ENCODE results near the gene WASF3.
A peak's percentile ranks its signal among the peaks of the same experiment; 100 is the strongest.

WASF3 gene

DNA sequence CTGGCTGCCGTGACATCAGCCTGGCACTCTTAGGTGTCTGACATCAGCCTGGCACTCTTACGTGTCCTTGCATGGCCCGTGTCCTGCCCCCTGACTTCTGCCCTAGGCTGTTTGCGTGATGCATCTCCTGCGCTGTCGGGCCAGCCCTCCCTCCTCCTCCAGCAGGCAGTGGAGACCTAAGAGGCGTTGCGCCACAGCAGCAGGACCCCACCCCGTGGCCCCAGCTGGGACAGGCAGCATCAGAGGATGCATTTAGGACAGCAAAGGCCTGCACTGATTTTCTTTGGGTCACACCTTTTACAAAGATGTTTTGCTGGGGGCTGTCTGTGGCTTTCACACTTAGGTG lies 137.8 kb downstream of the WASF3 start:
- peak overlapping the region; percentile 55 for H3K4ac ChIP-seq (ENCODE audit: low read length)
- H2BK120ac ChIP-seq (ENCODE audit: low read depth, low read length), result no peak overlapping the region
- no peak overlapping the region for H2BK15ac ChIP-seq (ENCODE audit: low read length)
- no peak overlapping the region for H4K8ac ChIP-seq (ENCODE audit: low read depth, low read length)
- H4K91ac ChIP-seq (ENCODE audit: low read depth, low read length, poor library complexity), result no peak overlapping the region
- no peak for DNase-seq (ENCODE audit: low spot score)
- peaks cover 2 to 11% of the 10 kb centered on the region in 2 donors for H3K36me3 ChIP-seq (replicated peaks in 1 of 2; ENCODE audit: control insufficient read depth in 2 of 2, insufficient read depth in 2 of 2, low read length in 2 of 2)
- no peak overlapping the region for H3K27ac ChIP-seq (replicated peaks; ENCODE audit: low read length)
- H3K9me3 ChIP-seq (replicated peaks in 1 of 2; ENCODE audit: control insufficient read depth in 2 of 2, insufficient read depth in 1 of 2, low read depth in 1 of 2, low read length in 2 of 2), result peaks cover 0 to 6% of the 10 kb centered on the region in 2 donors
- peak overlapping the region; percentile 24 for H2BK12ac ChIP-seq (ENCODE audit: low read length)
- H3K9ac ChIP-seq (ENCODE audit: low read depth, low read length, poor library complexity), result peak overlapping the region; percentile 55
- H2AK5ac ChIP-seq (ENCODE audit: low read depth, low read length), result peak overlapping the region; percentile 68
- H2BK5ac ChIP-seq (ENCODE audit: low read length), result peak overlapping the region; percentile 87
- no CpG with 5 or more reads among the region's 9 CpGs for WGBS, 2 donors (ENCODE audit: extremely low coverage in 2 of 2, insufficient read length in 2 of 2, insufficient replicate concordance in 1 of 2)
- peaks cover 0 to 2% (median 2%) of the 10 kb centered on the region in 3 experiments for H3K27me3 ChIP-seq (ENCODE audit: control insufficient read depth in 3 of 3, insufficient read depth in 3 of 3, low read depth in 1 of 3, low read length in 3 of 3)
- H3K4me3 ChIP-seq (ENCODE audit: low read length in 2 of 2), result no peak overlapping the region
- peaks cover 3% of the 10 kb centered on the region for H3K79me1 ChIP-seq (ENCODE audit: low read depth, low read length)
- no peak overlapping the region for H2AFZ ChIP-seq (ENCODE audit: low read length)
- peak overlapping the region; percentile 92 for H3K23ac ChIP-seq (ENCODE audit: low read depth, low read length, poor library complexity)
- H3K18ac ChIP-seq (ENCODE audit: low read length), result peak overlapping the region; percentile 84
- peak overlapping the region; percentile 84 for H3K14ac ChIP-seq (ENCODE audit: low read length)
- H3K4me2 ChIP-seq (ENCODE audit: insufficient read depth, low read length, poor library complexity, severe bottlenecking), result no peak overlapping the region
- H3K4me1 ChIP-seq (ENCODE audit: control insufficient read depth in 2 of 2, insufficient read depth in 1 of 2, low read depth in 1 of 2, low read length in 2 of 2), result peaks cover 0 to 11% of the 10 kb centered on the region in 2 donors

DNA sequence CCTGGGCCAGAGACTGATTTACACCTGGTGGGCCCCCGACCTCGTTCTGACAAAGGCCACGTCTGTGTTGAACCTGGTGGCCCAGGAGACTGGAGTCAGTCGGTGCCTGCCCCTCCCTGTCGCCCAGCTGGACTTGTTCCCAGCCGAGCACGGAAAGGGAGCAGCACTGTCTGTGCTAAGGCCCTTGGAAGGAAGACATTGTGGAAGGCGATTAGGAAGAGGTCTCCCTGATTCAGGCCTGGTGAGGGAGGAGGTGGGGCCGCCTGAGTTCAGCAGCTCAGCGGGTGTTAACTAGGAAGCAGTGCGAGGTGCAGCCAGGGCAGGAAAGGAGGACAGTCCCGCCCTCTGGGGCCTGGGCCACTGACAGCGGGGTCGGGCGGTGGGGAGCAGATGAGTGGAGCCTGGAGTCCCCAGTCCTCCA lies 138.4 kb downstream of the WASF3 start:
- Histone ChIP-seq H4K8ac (ENCODE audit: low read depth, low read length) (peak overlapping the region; percentile 72), H3K27ac (replicated peaks; ENCODE audit: low read length) (no peak overlapping the region), H3K9ac (ENCODE audit: low read depth, low read length, poor library complexity) (no peak overlapping the region), H2BK5ac (ENCODE audit: low read length) (no peak overlapping the region), H4K91ac (ENCODE audit: low read depth, low read length, poor library complexity) (no peak overlapping the region), H3K14ac (ENCODE audit: low read length) (no peak overlapping the region), H2AK5ac (ENCODE audit: low read depth, low read length) (no peak overlapping the region), H2BK120ac (ENCODE audit: low read depth, low read length) (no peak overlapping the region), H3K4me2 (ENCODE audit: insufficient read depth, low read length, poor library complexity, severe bottlenecking) (no peak overlapping the region), H2BK12ac (ENCODE audit: low read length) (no peak overlapping the region), H3K4ac (ENCODE audit: low read length) (no peak overlapping the region), H3K27me3 (ENCODE audit: control insufficient read depth in 3 of 3, insufficient read depth in 3 of 3, low read depth in 1 of 3, low read length in 3 of 3) (peaks cover 0 to 2% (median 2%) of the 10 kb centered on the region in 3 experiments), H3K23ac (ENCODE audit: low read depth, low read length, poor library complexity) (no peak overlapping the region), H2AFZ (ENCODE audit: low read length) (no peak overlapping the region), H3K9me3 (replicated peaks in 1 of 2; ENCODE audit: control insufficient read depth in 2 of 2, insufficient read depth in 1 of 2, low read depth in 1 of 2, low read length in 2 of 2) (peaks cover 0 to under 1% of the 10 kb centered on the region in 2 donors), H3K4me1 (ENCODE audit: control insufficient read depth in 2 of 2, insufficient read depth in 1 of 2, low read depth in 1 of 2, low read length in 2 of 2) (peaks cover 0 to 11% of the 10 kb centered on the region in 2 donors), H3K36me3 (replicated peaks in 1 of 2; ENCODE audit: control insufficient read depth in 2 of 2, insufficient read depth in 2 of 2, low read length in 2 of 2) (peaks cover 0 to 11% of the 10 kb centered on the region in 2 donors), H3K79me1 (ENCODE audit: low read depth, low read length) (peaks cover 3% of the 10 kb centered on the region), H3K18ac (ENCODE audit: low read length) (peak overlapping the region; percentile 60), H3K4me3 (ENCODE audit: low read length in 2 of 2) (no peak overlapping the region), H2BK15ac (ENCODE audit: low read length) (no peak overlapping the region)
- no CpG with 5 or more reads among the region's 15 CpGs for WGBS, 2 donors (ENCODE audit: extremely low coverage in 2 of 2, insufficient read length in 2 of 2, insufficient replicate concordance in 1 of 2)
- DNase-seq (ENCODE audit: low spot score), result no peak

DNA sequence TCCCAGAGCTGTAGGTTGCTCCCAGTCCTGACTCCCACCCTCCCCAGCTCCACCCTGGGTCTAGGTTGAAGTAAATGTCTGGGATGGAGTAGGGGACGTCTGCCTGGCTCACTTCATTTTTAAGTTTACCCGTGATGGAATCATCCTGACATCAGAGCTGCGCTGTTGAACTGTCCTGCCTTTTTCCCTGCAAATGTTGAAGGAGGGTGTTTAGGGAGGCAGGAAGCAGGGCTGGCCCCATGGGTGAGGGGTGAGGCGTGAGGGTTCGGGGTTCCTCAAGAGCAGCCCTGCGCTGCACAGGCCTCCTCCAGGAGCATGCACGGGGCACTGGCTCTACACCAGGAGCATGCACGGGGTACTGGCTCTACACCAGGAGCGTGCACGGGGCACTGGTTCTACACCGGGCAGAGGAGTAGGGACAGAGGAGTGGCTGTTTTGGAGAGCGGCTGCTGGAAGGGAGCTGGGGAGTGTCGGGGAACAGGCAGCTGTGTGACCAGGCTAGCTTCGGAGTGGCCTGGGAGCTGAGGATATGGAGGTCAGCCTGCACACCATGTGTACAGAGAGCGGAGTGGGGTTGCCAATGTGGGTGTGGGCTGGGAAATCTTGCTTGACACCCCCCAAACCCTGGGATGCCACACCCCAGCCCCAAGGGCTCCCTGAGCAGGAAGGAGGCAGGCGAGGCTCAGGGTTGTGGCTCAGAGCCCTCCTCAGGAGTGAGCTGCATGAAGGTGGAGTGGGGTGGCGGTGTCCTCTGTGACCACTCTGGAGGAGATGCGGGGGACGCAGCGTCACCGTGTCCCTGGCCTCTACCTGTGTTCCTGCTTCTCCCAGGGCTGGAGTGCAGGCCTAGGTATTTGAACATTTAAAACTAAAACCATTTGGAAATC lies 139.8 kb downstream of the WASF3 start:
- Histone ChIP-seq H2BK5ac (ENCODE audit: low read length) (peak overlapping the region; percentile 75), H2AK5ac (ENCODE audit: low read depth, low read length) (peak overlapping the region; percentile 97), H3K4me1 (ENCODE audit: control insufficient read depth in 2 of 2, insufficient read depth in 1 of 2, low read depth in 1 of 2, low read length in 2 of 2) (peaks cover 0 to 11% of the 10 kb centered on the region in 2 donors), H3K27me3 (ENCODE audit: control insufficient read depth in 3 of 3, insufficient read depth in 3 of 3, low read depth in 1 of 3, low read length in 3 of 3) (peaks cover 0 to 2% (median 2%) of the 10 kb centered on the region in 3 experiments), H3K4me2 (ENCODE audit: insufficient read depth, low read length, poor library complexity, severe bottlenecking) (no peak overlapping the region), H2BK12ac (ENCODE audit: low read length) (peak overlapping the region; percentile 73), H4K8ac (ENCODE audit: low read depth, low read length) (peak overlapping the region; percentile 43), H2BK15ac (ENCODE audit: low read length) (peak overlapping the region; percentile 92), H3K14ac (ENCODE audit: low read length) (peak overlapping the region; percentile 71), H2AFZ (ENCODE audit: low read length) (no peak overlapping the region), H3K23ac (ENCODE audit: low read depth, low read length, poor library complexity) (no peak overlapping the region), H4K91ac (ENCODE audit: low read depth, low read length, poor library complexity) (peak overlapping the region; percentile 53), H3K9me3 (replicated peaks in 1 of 2; ENCODE audit: control insufficient read depth in 2 of 2, insufficient read depth in 1 of 2, low read depth in 1 of 2, low read length in 2 of 2) (no peaks in the 10 kb centered on the region), H3K4me3 (ENCODE audit: low read length in 2 of 2) (peak overlapping the region in 1 of 2 donors; percentile 30), H3K27ac (replicated peaks; ENCODE audit: low read length) (no peak overlapping the region), H3K4ac (ENCODE audit: low read length) (peak overlapping the region; percentile 11), H3K79me1 (ENCODE audit: low read depth, low read length) (peaks cover 3% of the 10 kb centered on the region), H2BK120ac (ENCODE audit: low read depth, low read length) (no peak overlapping the region), H3K18ac (ENCODE audit: low read length) (peak overlapping the region; percentile 64), H3K36me3 (replicated peaks in 1 of 2; ENCODE audit: control insufficient read depth in 2 of 2, insufficient read depth in 2 of 2, low read length in 2 of 2) (peaks cover 0 to 10% of the 10 kb centered on the region in 2 donors), H3K9ac (ENCODE audit: low read depth, low read length, poor library complexity) (no peak overlapping the region)
- no CpG with 5 or more reads among the region's 21 CpGs for WGBS, 2 donors (ENCODE audit: extremely low coverage in 2 of 2, insufficient read length in 2 of 2, insufficient replicate concordance in 1 of 2)
- DNase-seq (ENCODE audit: low spot score), result no peak

All from neuronal stem cell (in vitro differentiated cells).